Sigmoid colon (tissue), 7 donors: ENCODE data around the gene SLC6A18. TPM values are rescaled to one million over a fixed set of nuclear protein-coding genes. Genes with fewer than 3 reads are reported as not detected.

ENCODE experiments used
- DNase-seq: peaks from one replicate; pipeline ENCODE4 v3.0.0-alpha.2; 2019
- H3K27ac ChIP-seq, 4 donors: fragments of 200-600 bp; sonication (generic); one replicate each; pipeline ENCODE4 v1.5.1; 2016 to 2019; ENCODE audit warnings: mild to moderate bottlenecking in 1 of 4
- H3K27me3 ChIP-seq, 3 donors: fragments of 200-600 bp; sonication (generic); one replicate each; pipeline ENCODE4 v1.5.1; 2019; ENCODE audit warnings: mild to moderate bottlenecking in 1 of 3
- H3K36me3 ChIP-seq, 4 donors: fragments of 200-600 bp; sonication (generic); one replicate each; pipeline ENCODE4 v1.5.1; 2016 to 2019
- H3K4me1 ChIP-seq, 4 donors: fragments of 200-600 bp; sonication (generic); one replicate each; pipeline ENCODE4 v1.5.1; 2017 to 2019
- H3K4me3 ChIP-seq, 4 donors: fragments of 200-600 bp; sonication (generic); one replicate each; pipeline ENCODE4 v1.5.1; 2017 to 2019; ENCODE audit warnings: mild to moderate bottlenecking in 2 of 4, moderate library complexity in 1 of 4
- H3K9me3 ChIP-seq, 4 donors: fragments of 200-600 bp in 3 of 4; sonication (generic) in 3 of 4; one replicate each; pipeline versions ENCODE4 v1.5.1 to v1.6.1; 2013 to 2019
- EP300 ChIP-seq, 4 donors: sonication (generic); formaldehyde crosslinking; IDR thresholded peaks; one replicate each; pipeline ENCODE4 v1.6.1; 2017; ENCODE audit warnings: antibody characterized with exemption in 4 of 4
- POLR2A ChIP-seq, 2 donors: fragments of 450-650 bp; IDR thresholded peaks; one replicate each; pipeline ENCODE4 v1.6.1; 2016; ENCODE audit warnings: antibody characterized with exemption in 2 of 2, mild to moderate bottlenecking in 2 of 2, moderate library complexity in 2 of 2
- POLR2AphosphoS5 ChIP-seq, 4 donors: sonication (generic); formaldehyde crosslinking; IDR thresholded peaks; one replicate each; pipeline ENCODE4 v1.6.1; 2017; ENCODE audit warnings: antibody characterized with exemption in 4 of 4
- WGBS, 2 donors: extraction: QIAGEN DNeasy Blood & Tissue Kit; methylation state at CpG; one replicate each; pipeline ENCODE4 v1.1.7; 2013; 5-methylcytosine and 5-hydroxymethylcytosine counted together
- intact Hi-C: fragments of 100-400 bp; cut with DNase I; formaldehyde crosslinking; loops from one replicate; pipeline ENCODE4 v1.15.1; 2023
- polyA plus RNA-seq, 3 donors: library from polyadenylated mRNA; stranded (reverse); fragments of 200-250 nt; gene quantifications; one replicate each; pipeline ENCODE4 v1.2.3, GENCODE V29; 2013
- total RNA-seq, 4 donors: library from RNA; depleted of rRNA; stranded (reverse); fragments of >200 nt; gene quantifications; one replicate each; pipeline ENCODE4 v1.1.0, GENCODE V29; 2016
- TF ChIP-seq, protein P1 (sequence below), 4 experiments: fragments of 450-650 bp in 3 of 4; fragments of 200-600 bp in 1 of 4; IDR thresholded peaks; one replicate each; pipeline ENCODE4 v1.5.1; 2016 to 2019; ENCODE audit warnings: antibody characterized with exemption in 4 of 4, mild to moderate bottlenecking in 3 of 4, moderate library complexity in 2 of 4
- donor health status: healthy with polysubstance abuse.
- donor health status: Bipolar disorder and iron deficiency.
- donor health status: healthy.

SLC6A18 gene
- total and polyA plus RNA-seq, 7 donors: 0.07 TPM; not detected in 6

DNA sequence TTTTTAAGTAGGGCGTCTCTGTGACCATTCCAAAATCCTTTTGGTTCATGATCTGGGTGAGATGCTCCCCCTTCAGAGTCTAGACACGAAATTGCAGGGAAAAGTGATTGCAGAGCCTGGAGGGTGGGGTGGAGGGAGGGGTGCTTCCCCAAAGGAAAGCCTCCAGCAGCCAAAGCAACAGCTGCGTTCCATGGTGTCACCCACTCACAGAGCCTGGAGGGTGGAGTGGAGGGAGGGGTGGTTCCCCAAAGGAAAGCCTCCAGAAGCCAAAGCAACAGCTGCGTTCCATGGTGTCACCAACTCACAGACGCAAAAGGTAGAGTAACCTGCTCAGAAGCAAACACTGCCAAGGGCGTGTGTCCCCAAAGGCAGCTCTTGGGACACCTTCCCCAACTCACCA lies 22.6 kb downstream of the SLC6A18 start:
- TF ChIP-seq EP300 (IDR thresholded peaks at IDR 0.05) (no peak), POLR2AphosphoS5 (IDR thresholded peaks at IDR 0.05) (no peak), POLR2A (IDR thresholded peaks at IDR 0.05) (no peak)
- TF ChIP-seq, protein P1, sequence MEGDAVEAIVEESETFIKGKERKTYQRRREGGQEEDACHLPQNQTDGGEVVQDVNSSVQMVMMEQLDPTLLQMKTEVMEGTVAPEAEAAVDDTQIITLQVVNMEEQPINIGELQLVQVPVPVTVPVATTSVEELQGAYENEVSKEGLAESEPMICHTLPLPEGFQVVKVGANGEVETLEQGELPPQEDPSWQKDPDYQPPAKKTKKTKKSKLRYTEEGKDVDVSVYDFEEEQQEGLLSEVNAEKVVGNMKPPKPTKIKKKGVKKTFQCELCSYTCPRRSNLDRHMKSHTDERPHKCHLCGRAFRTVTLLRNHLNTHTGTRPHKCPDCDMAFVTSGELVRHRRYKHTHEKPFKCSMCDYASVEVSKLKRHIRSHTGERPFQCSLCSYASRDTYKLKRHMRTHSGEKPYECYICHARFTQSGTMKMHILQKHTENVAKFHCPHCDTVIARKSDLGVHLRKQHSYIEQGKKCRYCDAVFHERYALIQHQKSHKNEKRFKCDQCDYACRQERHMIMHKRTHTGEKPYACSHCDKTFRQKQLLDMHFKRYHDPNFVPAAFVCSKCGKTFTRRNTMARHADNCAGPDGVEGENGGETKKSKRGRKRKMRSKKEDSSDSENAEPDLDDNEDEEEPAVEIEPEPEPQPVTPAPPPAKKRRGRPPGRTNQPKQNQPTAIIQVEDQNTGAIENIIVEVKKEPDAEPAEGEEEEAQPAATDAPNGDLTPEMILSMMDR (IDR thresholded peaks at IDR 0.05): no peak
- peaks cover 16 to 65% (median 32%) of the 10 kb centered on the region in 3 donors for H3K27me3 ChIP-seq
- no peak for DNase-seq
- no peaks in the 10 kb centered on the region for H3K4me1 ChIP-seq
- intact Hi-C loops: no loop called here
- H3K4me3 ChIP-seq: no peak overlapping the region
- 81 to 82% methylated on average over 6 of the region's 6 CpGs for WGBS, 2 donors
- no peak overlapping the region for H3K27ac ChIP-seq
- no peaks in the 10 kb centered on the region for H3K9me3 ChIP-seq
- no peaks in the 10 kb centered on the region for H3K36me3 ChIP-seq

DNA sequence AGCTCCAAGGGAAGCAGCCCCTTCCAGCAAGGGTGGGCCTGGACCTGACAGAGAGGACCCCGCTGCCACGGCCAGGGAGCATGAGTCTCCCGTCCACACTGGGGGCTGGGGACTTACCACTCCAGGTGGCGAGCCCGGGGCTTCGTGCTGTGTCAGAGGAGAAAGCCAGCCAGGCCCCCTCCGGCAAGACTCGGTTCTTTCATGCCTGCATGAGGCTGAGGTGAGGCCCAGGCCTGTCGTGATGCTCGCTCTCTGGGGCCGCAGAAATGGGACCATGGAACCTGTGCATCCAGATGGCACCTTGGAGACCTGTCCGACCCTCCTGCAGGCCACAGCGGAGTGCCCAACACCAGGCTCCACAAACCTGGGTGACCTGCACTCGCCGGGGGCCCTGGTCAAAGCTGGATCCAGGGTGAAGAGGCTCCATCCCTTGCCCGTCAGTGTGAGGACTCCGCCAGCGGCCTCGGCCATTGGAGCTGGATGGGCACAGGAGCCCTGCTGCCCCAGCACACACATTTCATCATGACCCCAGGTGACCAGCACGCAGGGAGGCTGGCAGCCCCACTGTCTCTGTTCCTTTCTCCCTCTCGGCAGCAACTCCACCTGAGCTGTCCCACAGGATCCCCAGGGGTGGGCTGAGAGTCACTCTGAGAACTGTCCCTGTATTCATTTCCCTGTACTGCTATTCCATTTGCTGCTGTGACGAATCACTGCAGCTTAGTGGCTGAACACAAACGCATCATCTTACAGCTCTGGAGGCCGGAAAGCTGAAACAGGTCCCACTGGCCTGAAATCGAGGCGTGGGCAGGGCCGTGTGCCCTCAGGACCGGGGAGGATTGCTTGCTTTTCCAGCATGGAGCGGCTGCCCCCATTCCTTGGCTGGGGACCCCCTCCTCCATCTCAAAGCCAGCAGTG lies 24.4 kb downstream of the SLC6A18 start:
- peaks cover 16 to 56% (median 31%) of the 10 kb centered on the region in 3 donors for H3K27me3 ChIP-seq
- TF ChIP-seq POLR2AphosphoS5 (IDR thresholded peaks at IDR 0.05) (no peak), POLR2A (IDR thresholded peaks at IDR 0.05) (no peak), EP300 (IDR thresholded peaks at IDR 0.05) (no peak)
- TF ChIP-seq, protein P1 (IDR thresholded peaks at IDR 0.05): no peak

DNA sequence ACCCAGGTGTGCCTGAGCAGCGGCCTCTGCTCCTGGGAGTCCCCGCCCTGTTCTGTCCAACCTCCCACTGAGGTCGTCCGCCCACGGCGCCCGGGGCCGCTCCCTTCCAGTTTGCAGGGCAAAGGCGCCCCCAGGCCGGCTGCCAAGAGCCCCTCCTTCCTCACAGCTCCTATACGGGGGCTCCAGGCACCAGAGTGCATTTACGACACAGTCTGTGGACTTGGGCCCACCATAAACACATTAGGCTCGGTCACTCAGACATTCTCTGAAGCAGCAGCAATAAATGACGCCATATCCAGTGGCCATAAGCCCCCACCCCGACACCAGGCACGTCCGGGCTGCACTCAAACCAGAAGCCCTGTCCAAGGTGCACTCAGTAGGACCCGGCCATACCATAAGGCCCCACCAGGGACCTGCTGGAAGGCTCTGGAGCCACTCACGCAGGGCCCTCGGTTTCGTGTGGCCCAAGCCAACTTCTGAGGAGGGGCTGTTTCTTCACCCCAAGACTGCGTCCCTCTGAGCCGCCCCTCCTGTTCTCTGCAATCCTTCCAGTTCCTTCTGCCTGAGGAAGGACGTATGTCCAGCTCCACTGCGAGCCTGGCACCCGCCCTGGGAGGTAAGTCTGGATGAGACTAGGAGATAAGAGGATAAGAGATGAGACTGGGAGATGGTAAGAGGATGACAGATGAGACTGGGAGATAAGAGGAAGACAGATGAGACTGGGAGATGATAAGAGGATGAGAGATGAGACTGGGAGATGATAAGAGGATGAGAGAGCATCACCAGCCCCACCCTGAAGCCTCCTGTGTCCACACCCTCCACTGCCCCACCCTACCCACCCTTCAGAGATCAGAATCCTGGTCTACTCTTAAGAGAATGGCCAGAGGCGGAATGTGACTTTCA lies 26.7 kb downstream of the SLC6A18 start:
- intact Hi-C loops: no loop called here
- Histone ChIP-seq H3K27ac (no peak overlapping the region), H3K9me3 (no peaks in the 10 kb centered on the region), H3K4me3 (no peak overlapping the region), H3K4me1 (no peaks in the 10 kb centered on the region), H3K27me3 (peaks cover 6 to 33% (median 8%) of the 10 kb centered on the region in 3 donors), H3K36me3 (no peaks in the 10 kb centered on the region)
- WGBS, 2 donors: 18 to 54% methylated on average over 27 of the region's 27 CpGs
- DNase-seq: no peak
- no peak for TF ChIP-seq EP300 (IDR thresholded peaks at IDR 0.05)
- no peak for TF ChIP-seq POLR2A (IDR thresholded peaks at IDR 0.05)
- TF ChIP-seq, protein P1 (IDR thresholded peaks at IDR 0.05): no peak
- TF ChIP-seq POLR2AphosphoS5 (IDR thresholded peaks at IDR 0.05): no peak

More for the DNA sequence above, 24.4 kb downstream of the SLC6A18 start:
- intact Hi-C loops: no loop called here
- H3K9me3 ChIP-seq: no peaks in the 10 kb centered on the region
- no peak overlapping the region for H3K4me3 ChIP-seq
- WGBS, 2 donors: 86 to 88% methylated on average over 29 of the region's 29 CpGs
- DNase-seq: no peak
- no peaks in the 10 kb centered on the region for H3K4me1 ChIP-seq
- no peaks in the 10 kb centered on the region for H3K36me3 ChIP-seq
- H3K27ac ChIP-seq: no peak overlapping the region

DNA sequence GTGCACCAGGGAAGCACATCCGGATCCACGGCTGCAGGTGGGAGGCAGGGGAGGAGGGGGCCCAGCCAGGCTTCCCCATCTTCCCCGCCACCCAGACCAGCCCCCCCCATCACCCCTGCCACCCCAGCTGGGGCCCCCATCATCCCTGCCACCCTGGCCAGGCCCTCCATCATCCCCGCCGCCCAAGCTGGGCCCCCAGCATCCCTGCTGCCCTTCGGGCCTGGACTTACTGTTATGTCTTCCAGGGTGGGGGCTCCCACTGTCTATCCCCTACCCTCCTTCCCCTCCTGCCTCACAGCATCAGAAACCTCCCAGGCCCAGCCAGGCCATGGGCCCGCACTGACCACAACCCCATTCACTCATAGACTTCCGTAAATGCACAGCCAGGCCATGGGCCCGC lies 27.5 kb downstream of the SLC6A18 start:
- no peaks in the 10 kb centered on the region for H3K9me3 ChIP-seq
- no peak overlapping the region for H3K4me3 ChIP-seq
- TF ChIP-seq POLR2AphosphoS5 (IDR thresholded peaks at IDR 0.05): no peak
- TF ChIP-seq, protein P1 (IDR thresholded peaks at IDR 0.05): no peak
- WGBS, 2 donors: 92 to 93% methylated on average over 9 of the region's 9 CpGs
- H3K27ac ChIP-seq: no peak overlapping the region
- no peaks in the 10 kb centered on the region for H3K4me1 ChIP-seq
- intact Hi-C loops: no loop called here
- peaks cover 0 to 26% (median 4%) of the 10 kb centered on the region in 3 donors for H3K27me3 ChIP-seq
- no peaks in the 10 kb centered on the region for H3K36me3 ChIP-seq
- no peak for DNase-seq
